A549 (cell line): Measurements from ENCODE around the gene AMER2. TPM values are rescaled to one million over a fixed set of nuclear protein-coding genes. Genes with fewer than 3 reads are reported as not detected.

Source experiments
- ATAC-seq, 2 experiments: fragments of 200-7000 bp in 1 of 2; fragments of >200 bp in 1 of 2; cut with Nextera tagmentation in 1 of 2; cut with Tn5 transposase in 1 of 2; 3 replicates each; pipeline versions ENCODE4 v1.8.0 to v1.9.1; 2018 to 2020; ENCODE audit warnings: mild to moderate bottlenecking in 1 of 2, moderate library complexity in 1 of 2
- CTCF ChIA-PET: fragments of 300-600 bp; sonication (Branson Sonifier 250); formaldehyde crosslinking; extraction: SDS; loops from one replicate; lab custom pipeline; 2021; ENCODE audit warnings: antibody characterized with exemption, inconsistent platforms; lab: Yijun Ruan, JAX
- POLR2A ChIA-PET: fragments of 350-600 bp; formaldehyde crosslinking; extraction: SDS; loops from one replicate; lab custom pipeline; 2021; ENCODE audit warnings: antibody characterized with exemption, inconsistent platforms; lab: Yijun Ruan, JAX
- DNase-seq, 2 experiments: peaks; one replicate each; pipeline versions ENCODE4 v3.0.0 to v3.0.0-alpha.2; 2011 to 2016; ENCODE audit warnings: low read depth in 1 of 2, low spot score in 1 of 2
- FAIRE-seq: peaks from 2 replicates; lab custom pipeline; 2011; peaks lifted over from hg19 to GRCh38; lab: Jason Lieb, UNC
- H3K27ac ChIP-seq, 2 experiments: fragments of >200 bp; sonication (Bioruptor Twin); formaldehyde crosslinking; 3 replicates each; pipeline ENCODE4 v1.5.1; 2016 to 2017
- H3K4me1 ChIP-seq: fragments of >200 bp; sonication (Bioruptor Twin); formaldehyde crosslinking; 3 replicates; pipeline ENCODE4 v1.6.1; 2016
- H3K4me2 ChIP-seq: fragments of >200 bp; sonication (Bioruptor Twin); formaldehyde crosslinking; 3 replicates; pipeline ENCODE4 v1.6.1; 2016
- H3K4me3 ChIP-seq: fragments of >200 bp; sonication (Bioruptor Twin); formaldehyde crosslinking; 3 replicates; pipeline ENCODE4 v1.5.1; 2016
- H3K9me3 ChIP-seq: fragments of >200 bp; sonication (Bioruptor Twin); formaldehyde crosslinking; 3 replicates; pipeline ENCODE4 v1.6.1; 2016
- CBX8 ChIP-seq: fragments of 200-600 bp; sonication (generic); IDR thresholded peaks from 2 replicates; pipeline ENCODE4 v1.6.1; 2016
- CHD4 ChIP-seq: fragments of 200-600 bp; sonication (generic); IDR thresholded peaks from 2 replicates; pipeline ENCODE4 v1.6.1; 2016; ENCODE audit warnings: antibody characterized with exemption, mild to moderate bottlenecking, borderline replicate concordance
- ESRRA ChIP-seq: fragments of 150-350 bp; IDR thresholded peaks from 2 replicates; pipeline ENCODE4 v1.6.1; 2014; ENCODE audit warnings: mild to moderate bottlenecking, low read length, borderline replicate concordance
- HDAC2 ChIP-seq: fragments of 200-600 bp; sonication (generic); IDR thresholded peaks from 2 replicates; pipeline ENCODE4 v1.6.1; 2016
- HOXB13 ChIP-seq: fragments of 250-450 bp; sonication (Bioruptor Pico); IDR thresholded peaks from 2 replicates; pipeline ENCODE4 v1.5.0; 2020; ENCODE audit warnings: low read depth, mild to moderate bottlenecking, moderate library complexity
- HOXB5 ChIP-seq: fragments of 250-450 bp; sonication (Bioruptor Pico); IDR thresholded peaks from 2 replicates; pipeline ENCODE4 v1.5.0; 2020; ENCODE audit warnings: mild to moderate bottlenecking, moderate library complexity
- KDM5A ChIP-seq: fragments of 200-600 bp; sonication (generic); IDR thresholded peaks from 2 replicates; pipeline ENCODE4 v1.6.1; 2016; ENCODE audit warnings: antibody characterized with exemption, mild to moderate bottlenecking
- MAX ChIP-seq: IDR thresholded peaks from 2 replicates; pipeline ENCODE4 v1.6.1; 2012
- NR3C1 ChIP-seq: fragments of >200 bp; sonication (Bioruptor Twin); formaldehyde crosslinking; IDR thresholded peaks from 3 replicates; pipeline ENCODE4 v1.6.1; 2017
- PHF8 ChIP-seq: fragments of 200-600 bp; sonication (generic); IDR thresholded peaks from 2 replicates; pipeline ENCODE4 v1.6.1; 2016; ENCODE audit warnings: low read depth, mild to moderate bottlenecking, antibody characterized with exemption, moderate library complexity, borderline replicate concordance
- SREBF2 ChIP-seq: fragments of 450-650 bp; IDR thresholded peaks from 2 replicates; pipeline ENCODE4 v1.6.1; 2014; ENCODE audit warnings: mild to moderate bottlenecking, moderate library complexity
- TP53 ChIP-seq: fragments of 250-450 bp; sonication (Bioruptor Pico); IDR thresholded peaks from 2 replicates; pipeline ENCODE4 v1.5.0; 2021; ENCODE audit warnings: mild to moderate bottlenecking, moderate library complexity
- ZNF302 ChIP-seq: fragments of 250-450 bp; sonication (Bioruptor Pico); IDR thresholded peaks from 2 replicates; pipeline ENCODE4 v1.9.0; 2021; ENCODE audit warnings: inconsistent platforms, mild to moderate bottlenecking, moderate library complexity
- WGBS: methylation state at CpG from one replicate; pipeline ENCODE4 v1.1.6; 2017; ENCODE audit errors: missing lambda C conversion rate; 5-methylcytosine and 5-hydroxymethylcytosine counted together
- polyA plus RNA-seq, 4 experiments: library from polyadenylated mRNA; depleted of rRNA in 3 of 4; stranded (reverse); fragments of >200 nt; fragmentation: RNase III in 1 of 4; extraction: RNeasy Plus Mini Kit Qiagen cat#74134 plus additional on column Dnase treatment in 1 of 4; gene quantifications; 2 replicates in 3 of 4; 3 replicates in 1 of 4; pipeline ENCODE4 v1.2.3, GENCODE V29; 2011 to 2017
- TF ChIP-seq, protein P1 (sequence below): fragments of 200-600 bp; sonication (generic); IDR thresholded peaks from 2 replicates; pipeline ENCODE4 v1.6.1; 2016; ENCODE audit warnings: antibody characterized with exemption, mild to moderate bottlenecking, moderate library complexity
- TF ChIP-seq, protein P2 (sequence below): fragments of 250-450 bp; sonication (Bioruptor Pico); IDR thresholded peaks from 2 replicates; pipeline ENCODE4 v1.5.0; 2021; ENCODE audit warnings: mild to moderate bottlenecking, moderate library complexity, borderline replicate concordance

The AMER2 gene
- polyA plus RNA-seq, 2 of the 4 experiments (the other 2 are of a cell fraction): not detected

DNA sequence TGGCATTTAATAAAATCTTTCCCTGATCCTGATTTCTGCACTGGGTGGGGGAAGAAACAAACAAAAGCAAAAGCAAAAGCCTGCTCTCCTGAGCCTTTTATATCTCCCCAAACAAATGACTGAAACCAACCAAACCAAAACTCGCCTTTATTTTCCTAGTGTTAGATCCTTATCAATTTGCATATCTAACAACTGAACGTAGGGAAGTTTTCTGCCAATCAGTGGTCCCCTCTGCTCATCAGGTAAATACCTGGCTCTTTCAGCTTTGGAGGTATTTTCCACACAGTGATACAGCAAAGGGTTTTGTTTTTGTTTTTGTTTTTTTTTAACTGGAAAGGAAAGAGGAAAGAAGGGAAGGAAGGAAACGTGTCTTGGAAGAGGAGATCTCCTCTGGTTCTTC is 3.3 kb downstream of the AMER2 start:
- ATAC-seq (no peak), DNase-seq (no peak), FAIRE-seq (no peak)
- Histone ChIP-seq H3K27ac (no peak overlapping the region), H3K4me2 (no peak overlapping the region), H3K4me1 (no peaks in the 10 kb centered on the region), H3K4me3 (no peak overlapping the region), H3K9me3 (no peaks in the 10 kb centered on the region)
- TF ChIP-seq NR3C1 (no peak), ZNF302 (CRISPR knock-in tag) (no peak), SREBF2 (no peak), KDM5A (no peak)
- ChIA-PET CTCF (no interaction called here), POLR2A (no interaction called here)
- WGBS: 3% methylated on average over 3 of the region's 3 CpGs

DNA sequence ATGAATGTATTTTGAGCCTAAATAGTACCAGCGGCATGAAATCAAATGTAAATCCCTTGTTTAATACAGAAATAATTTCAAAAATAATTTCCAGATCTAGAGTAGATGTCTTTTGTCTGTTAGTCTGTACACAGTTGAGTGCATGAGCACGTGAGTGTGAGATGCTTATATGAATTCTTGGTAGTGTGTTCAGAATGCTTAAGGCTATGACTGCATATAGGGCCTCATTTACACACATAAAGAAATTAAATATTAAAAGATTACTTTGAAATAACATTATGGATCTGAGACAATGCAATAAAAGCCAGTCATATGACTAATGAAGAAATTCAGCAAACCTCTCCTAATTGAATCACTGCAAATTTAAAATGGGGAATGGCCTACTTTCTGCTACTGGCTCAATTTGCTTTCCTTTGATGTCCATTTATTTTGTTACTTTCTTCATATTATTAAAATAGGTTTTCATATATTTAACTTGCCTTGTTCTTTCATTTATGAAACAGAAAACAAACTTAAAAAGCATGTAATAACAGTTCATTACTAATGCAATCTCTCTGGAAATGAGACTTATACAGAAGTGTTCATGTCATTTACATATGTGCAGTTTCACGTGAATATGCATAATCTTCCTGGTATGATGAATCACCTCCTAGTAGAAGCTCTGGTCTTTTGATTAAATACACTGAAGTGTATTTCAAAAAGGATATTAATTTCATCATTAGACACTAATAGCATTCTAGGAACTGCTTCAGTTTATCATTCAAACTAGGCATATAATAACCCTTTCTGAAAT is 4.5 kb downstream of the AMER2 start:
- TF ChIP-seq SREBF2 (no peak), MAX (no peak), NR3C1 (no peak), TP53 (CRISPR knock-in tag) (no peak), HOXB5 (CRISPR knock-in tag) (no peak)
- Histone ChIP-seq H3K27ac (no peak overlapping the region), H3K4me3 (no peak overlapping the region), H3K4me2 (no peak overlapping the region), H3K4me1 (no peaks in the 10 kb centered on the region), H3K9me3 (no peaks in the 10 kb centered on the region)
- CTCF ChIA-PET: no interaction called here
- DNase-seq (no peak), ATAC-seq (no peak), FAIRE-seq (no peak)
- WGBS: 9% methylated on average over 3 of the region's 3 CpGs
- POLR2A ChIA-PET: no interaction called here

DNA sequence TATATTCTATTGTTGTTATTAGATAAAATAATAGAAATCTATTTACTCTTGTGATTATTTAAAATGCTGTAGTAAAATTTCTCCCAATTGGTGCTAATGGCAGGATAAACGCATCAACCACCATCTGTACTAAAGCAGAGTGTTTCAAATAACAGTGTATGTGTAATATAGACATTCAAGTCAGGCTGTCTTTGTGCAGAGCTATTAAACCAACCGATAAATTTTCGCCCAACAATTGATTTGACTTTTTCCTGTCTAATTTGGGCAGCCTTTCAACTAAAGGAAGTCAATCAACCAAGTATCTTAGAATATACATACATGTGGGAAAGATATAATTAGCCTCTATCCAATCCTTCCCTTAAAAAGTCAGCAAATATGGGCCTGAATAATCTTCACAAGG is 5.8 kb downstream of the AMER2 start:
- H3K27ac ChIP-seq: no peak overlapping the region
- no peak overlapping the region for H3K4me2 ChIP-seq
- no peak overlapping the region for H3K4me3 ChIP-seq
- 6% methylated on average over 3 of the region's 3 CpGs for WGBS
- ATAC-seq (no peak), DNase-seq (no peak), FAIRE-seq (no peak)
- H3K9me3 ChIP-seq: no peaks in the 10 kb centered on the region
- H3K4me1 ChIP-seq: no peaks in the 10 kb centered on the region
- ChIA-PET POLR2A (no interaction called here), CTCF (no interaction called here)
- TF ChIP-seq CHD4: no peak
- no peak for TF ChIP-seq HOXB13 (CRISPR knock-in tag)
- TF ChIP-seq, protein P1, sequence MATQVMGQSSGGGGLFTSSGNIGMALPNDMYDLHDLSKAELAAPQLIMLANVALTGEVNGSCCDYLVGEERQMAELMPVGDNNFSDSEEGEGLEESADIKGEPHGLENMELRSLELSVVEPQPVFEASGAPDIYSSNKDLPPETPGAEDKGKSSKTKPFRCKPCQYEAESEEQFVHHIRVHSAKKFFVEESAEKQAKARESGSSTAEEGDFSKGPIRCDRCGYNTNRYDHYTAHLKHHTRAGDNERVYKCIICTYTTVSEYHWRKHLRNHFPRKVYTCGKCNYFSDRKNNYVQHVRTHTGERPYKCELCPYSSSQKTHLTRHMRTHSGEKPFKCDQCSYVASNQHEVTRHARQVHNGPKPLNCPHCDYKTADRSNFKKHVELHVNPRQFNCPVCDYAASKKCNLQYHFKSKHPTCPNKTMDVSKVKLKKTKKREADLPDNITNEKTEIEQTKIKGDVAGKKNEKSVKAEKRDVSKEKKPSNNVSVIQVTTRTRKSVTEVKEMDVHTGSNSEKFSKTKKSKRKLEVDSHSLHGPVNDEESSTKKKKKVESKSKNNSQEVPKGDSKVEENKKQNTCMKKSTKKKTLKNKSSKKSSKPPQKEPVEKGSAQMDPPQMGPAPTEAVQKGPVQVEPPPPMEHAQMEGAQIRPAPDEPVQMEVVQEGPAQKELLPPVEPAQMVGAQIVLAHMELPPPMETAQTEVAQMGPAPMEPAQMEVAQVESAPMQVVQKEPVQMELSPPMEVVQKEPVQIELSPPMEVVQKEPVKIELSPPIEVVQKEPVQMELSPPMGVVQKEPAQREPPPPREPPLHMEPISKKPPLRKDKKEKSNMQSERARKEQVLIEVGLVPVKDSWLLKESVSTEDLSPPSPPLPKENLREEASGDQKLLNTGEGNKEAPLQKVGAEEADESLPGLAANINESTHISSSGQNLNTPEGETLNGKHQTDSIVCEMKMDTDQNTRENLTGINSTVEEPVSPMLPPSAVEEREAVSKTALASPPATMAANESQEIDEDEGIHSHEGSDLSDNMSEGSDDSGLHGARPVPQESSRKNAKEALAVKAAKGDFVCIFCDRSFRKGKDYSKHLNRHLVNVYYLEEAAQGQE: no peak
- no peak for TF ChIP-seq ESRRA
- TF ChIP-seq, protein P2, sequence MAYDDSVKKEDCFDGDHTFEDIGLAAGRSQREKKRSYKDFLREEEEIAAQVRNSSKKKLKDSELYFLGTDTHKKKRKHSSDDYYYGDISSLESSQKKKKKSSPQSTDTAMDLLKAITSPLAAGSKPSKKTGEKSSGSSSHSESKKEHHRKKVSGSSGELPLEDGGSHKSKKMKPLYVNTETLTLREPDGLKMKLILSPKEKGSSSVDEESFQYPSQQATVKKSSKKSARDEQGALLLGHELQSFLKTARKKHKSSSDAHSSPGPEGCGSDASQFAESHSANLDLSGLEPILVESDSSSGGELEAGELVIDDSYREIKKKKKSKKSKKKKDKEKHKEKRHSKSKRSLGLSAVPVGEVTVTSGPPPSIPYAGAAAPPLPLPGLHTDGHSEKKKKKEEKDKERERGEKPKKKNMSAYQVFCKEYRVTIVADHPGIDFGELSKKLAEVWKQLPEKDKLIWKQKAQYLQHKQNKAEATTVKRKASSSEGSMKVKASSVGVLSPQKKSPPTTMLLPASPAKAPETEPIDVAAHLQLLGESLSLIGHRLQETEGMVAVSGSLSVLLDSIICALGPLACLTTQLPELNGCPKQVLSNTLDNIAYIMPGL (CRISPR knock-in tag): no peak
- no peak for TF ChIP-seq CBX8
- TF ChIP-seq MAX: no peak
- no peak for TF ChIP-seq HDAC2
- TF ChIP-seq PHF8: no peak
